NCI-H82 (cell line): ENCODE data around the gene TRPV6.

ENCODE experiments used
- DNase-seq: peaks from one replicate; lab custom pipeline; 2025; lab: John Stamatoyannopoulos, UW

TRPV6 gene

GRCh38 chr7:142868986-142869415, 16.5 kb downstream of the TRPV6 start:
- DNase-seq: no peak

- no peak for DNase-seq
These were observed 17.2 kb downstream of the TRPV6 start for GRCh38 chr7:142868188-142868985.

- no peak for DNase-seq
These were observed 18.0 kb downstream of the TRPV6 start for GRCh38 chr7:142867398-142868187.

- DNase-seq: no peak
These were observed 18.5 kb downstream of the TRPV6 start for GRCh38 chr7:142867097-142867378.

- peak; percentile 70 for DNase-seq
These were observed 19.0 kb downstream of the TRPV6 start for GRCh38 chr7:142866361-142867096.

- DNase-seq: no peak
These were observed 19.8 kb downstream of the TRPV6 start for GRCh38 chr7:142865766-142866165.

- no peak for DNase-seq
These were observed 20.4 kb downstream of the TRPV6 start for GRCh38 chr7:142864980-142865747.

- DNase-seq: no peak
These were observed 21.5 kb downstream of the TRPV6 start for GRCh38 chr7:142863891-142864685.

GRCh38 chr7:142862786-142863400, 22.7 kb downstream of the TRPV6 start:
- no peak for DNase-seq

GRCh38 chr7:142862351-142862750, 23.2 kb downstream of the TRPV6 start:
- DNase-seq: no peak

- no peak for DNase-seq
These were observed 24.6 kb downstream of the TRPV6 start for GRCh38 chr7:142860968-142861367.

- no peak for DNase-seq
These were observed 25.7 kb downstream of the TRPV6 start for GRCh38 chr7:142859829-142860228.

GRCh38 chr7:142859411-142859810, 26.1 kb downstream of the TRPV6 start:
- DNase-seq: no peak

GRCh38 chr7:142857625-142858024, 27.9 kb downstream of the TRPV6 start:
- DNase-seq: no peak

- DNase-seq: no peak
These were observed 28.8 kb downstream of the TRPV6 start for GRCh38 chr7:142856565-142857245.

GRCh38 chr7:142855756-142856564, 29.6 kb downstream of the TRPV6 start:
- DNase-seq: no peak

- peak; percentile 32 for DNase-seq
These were observed 30.3 kb downstream of the TRPV6 start for GRCh38 chr7:142855114-142855743.

GRCh38 chr7:142854372-142855113, 31.0 kb downstream of the TRPV6 start, which contains the start of gene EPHB6:
TSS of gene EPHB6 (plus strand) at chr7:142855076. CDS start at chr7:142863228, 8,152 bp downstream.
- peak; percentile 73 for DNase-seq
